DMS114 treated with DMSO at 0.1 percent for 48 hours (cell line): ENCODE data around the gene LRR1.
A peak's percentile ranks its signal among the peaks of the same experiment; 100 is the strongest.
"Not testable (repeated sequence)": the region's sequence is repeated elsewhere in the genome, so short reads cannot be mapped to it uniquely, and the experiment has no call there.

Experiments used
- DNase-seq: peaks from one replicate; lab custom pipeline; 2025; ENCODE audit not compliant: unreplicated experiment; lab: John Stamatoyannopoulos, UW

Gene LRR1

GRCh38 chr14:49585803-49586672, 12.7 kb upstream of the LRR1 start, which contains the start of gene RPS29:
TSS of gene RPS29 (minus strand) at chr14:49586380. CDS start at chr14:49586346, 34 bp downstream.
- peak; percentile 96 for DNase-seq

GRCh38 chr14:49586673-49587460, 11.9 kb upstream of the LRR1 start:
- peak; percentile 63 for DNase-seq

GRCh38 chr14:49589387-49589786, 9.4 kb upstream of the LRR1 start:
- no peak for DNase-seq

DNA sequence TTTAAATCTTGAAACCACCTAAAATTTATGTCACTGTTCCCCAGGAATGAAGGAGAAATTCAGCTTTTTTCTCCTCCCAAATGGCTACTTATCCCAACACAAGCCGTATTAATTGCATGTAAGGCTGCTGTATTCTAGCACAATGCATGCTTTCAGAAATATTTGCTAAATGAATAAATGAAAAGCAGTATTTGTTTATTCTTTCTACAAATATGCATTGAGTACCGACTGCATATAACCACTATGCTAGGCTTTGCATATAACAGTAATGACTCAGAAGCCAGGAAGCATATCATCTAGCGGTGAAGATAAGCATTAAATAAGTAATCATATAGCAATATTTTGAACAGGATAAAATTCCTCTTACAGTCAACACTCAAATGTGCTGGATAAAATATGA, 5.7 kb upstream of the LRR1 start:
- no peak for DNase-seq

DNA sequence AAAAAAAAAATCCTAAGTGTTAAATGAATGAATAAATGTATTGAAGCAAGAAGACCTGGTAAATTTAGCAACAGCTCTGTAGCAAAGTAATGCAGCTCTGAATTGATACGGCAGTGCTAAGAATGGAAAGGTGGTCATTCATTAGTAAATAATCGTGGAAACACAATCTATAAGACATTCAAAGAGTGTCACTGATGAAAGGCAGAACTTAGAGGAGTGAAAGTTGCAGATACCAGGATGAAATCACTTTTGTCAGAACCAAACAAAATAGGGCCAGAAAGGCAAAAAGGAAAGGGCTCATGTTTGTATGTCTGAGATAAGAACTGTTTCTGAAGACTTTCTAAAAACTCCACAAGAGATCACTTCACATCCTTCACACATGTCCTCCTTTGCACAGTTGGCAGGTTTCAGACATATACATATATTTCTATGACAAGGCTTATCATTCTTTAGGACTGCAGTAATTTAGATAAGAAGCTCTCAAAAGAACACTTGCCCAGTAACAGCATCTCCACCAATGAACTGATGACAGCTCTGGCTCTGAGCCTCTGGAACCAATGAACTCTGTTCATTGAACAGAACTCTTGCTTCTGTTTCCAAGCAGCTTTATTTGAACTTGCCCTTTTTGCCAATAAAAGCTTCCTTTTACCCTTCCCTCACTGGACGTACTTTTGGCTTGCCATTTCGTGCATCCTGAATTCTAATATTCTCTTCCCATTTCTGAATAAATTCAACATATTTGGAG, 4.2 kb upstream of the LRR1 start:
- DNase-seq: no peak

GRCh38 chr14:49598189-49598484, 603 bp upstream of the LRR1 start:
- no peak for DNase-seq

GRCh38 chr14:49607583-49607982, 8.8 kb downstream of the LRR1 start:
- no peak for DNase-seq

- no peak for DNase-seq
Observed at GRCh38 chr14:49612251-49612650, 13.5 kb downstream of the LRR1 start.

DNA sequence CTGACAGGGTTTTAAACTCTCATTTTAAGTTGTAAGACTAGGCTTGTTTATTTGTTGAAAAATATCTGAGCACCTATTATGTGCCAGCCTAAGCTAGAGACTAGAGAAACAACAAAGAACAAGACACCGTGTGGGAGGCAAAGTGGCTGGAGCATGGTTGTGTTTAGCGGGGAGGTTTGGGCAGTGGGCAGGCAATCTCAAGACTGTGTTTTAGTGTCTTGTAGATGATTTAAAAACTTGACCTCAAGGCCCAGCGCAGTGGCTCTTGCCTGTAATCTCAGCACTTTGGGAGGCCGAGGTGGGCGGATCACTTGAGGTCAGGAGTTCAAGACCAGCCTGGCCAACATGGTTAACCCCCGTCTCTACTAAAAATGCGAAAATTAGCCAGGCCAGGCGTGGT, 13.9 kb downstream of the LRR1 start:
- no peak for DNase-seq

DNA sequence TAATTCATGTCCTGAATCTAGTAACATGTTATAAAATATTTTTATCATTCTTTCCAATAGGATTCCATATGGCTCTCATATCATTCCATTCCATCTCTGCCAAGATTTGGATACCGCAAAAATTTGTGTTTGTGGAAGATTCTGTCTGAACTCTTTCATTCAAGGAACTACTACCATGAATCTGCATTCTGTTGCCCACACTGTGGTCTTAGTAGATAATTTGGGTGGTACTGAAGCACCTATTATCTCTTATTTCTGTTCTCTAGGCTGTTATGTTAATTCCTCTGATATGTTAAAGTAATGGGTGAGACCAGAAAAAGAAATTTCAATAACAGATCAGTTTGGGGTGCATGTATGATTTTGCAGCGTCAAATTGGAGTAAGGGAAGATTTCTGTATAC, 15.5 kb downstream of the LRR1 start:
- DNase-seq: no peak

DNA sequence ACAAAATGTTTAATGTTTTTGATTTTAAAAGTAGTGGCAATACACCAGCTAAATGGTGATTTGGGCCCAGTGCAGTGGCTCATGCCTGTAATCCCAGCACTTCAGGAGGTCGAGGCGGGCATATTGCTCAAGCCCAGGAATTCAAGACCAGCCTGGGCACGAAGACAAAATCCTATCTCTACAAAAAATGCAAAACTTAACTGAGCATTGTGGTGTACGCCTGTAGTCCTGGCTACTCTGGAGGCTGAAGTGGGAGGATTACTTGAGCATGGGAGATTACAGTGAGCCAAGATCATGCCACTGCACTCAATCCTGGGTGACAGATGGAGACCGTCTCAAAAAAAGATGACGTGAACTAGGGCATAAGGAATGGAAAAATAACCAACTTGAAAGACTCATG, 17.0 kb downstream of the LRR1 start:
- DNase-seq: no peak

GRCh38 chr14:49617852-49618519, 19.2 kb downstream of the LRR1 start:
- no peak for DNase-seq

- DNase-seq: not testable (repeated sequence)
Observed at GRCh38 chr14:49619273-49619672, 20.5 kb downstream of the LRR1 start.

- no peak for DNase-seq
Observed at GRCh38 chr14:49619730-49620129, 21.0 kb downstream of the LRR1 start.

DNA sequence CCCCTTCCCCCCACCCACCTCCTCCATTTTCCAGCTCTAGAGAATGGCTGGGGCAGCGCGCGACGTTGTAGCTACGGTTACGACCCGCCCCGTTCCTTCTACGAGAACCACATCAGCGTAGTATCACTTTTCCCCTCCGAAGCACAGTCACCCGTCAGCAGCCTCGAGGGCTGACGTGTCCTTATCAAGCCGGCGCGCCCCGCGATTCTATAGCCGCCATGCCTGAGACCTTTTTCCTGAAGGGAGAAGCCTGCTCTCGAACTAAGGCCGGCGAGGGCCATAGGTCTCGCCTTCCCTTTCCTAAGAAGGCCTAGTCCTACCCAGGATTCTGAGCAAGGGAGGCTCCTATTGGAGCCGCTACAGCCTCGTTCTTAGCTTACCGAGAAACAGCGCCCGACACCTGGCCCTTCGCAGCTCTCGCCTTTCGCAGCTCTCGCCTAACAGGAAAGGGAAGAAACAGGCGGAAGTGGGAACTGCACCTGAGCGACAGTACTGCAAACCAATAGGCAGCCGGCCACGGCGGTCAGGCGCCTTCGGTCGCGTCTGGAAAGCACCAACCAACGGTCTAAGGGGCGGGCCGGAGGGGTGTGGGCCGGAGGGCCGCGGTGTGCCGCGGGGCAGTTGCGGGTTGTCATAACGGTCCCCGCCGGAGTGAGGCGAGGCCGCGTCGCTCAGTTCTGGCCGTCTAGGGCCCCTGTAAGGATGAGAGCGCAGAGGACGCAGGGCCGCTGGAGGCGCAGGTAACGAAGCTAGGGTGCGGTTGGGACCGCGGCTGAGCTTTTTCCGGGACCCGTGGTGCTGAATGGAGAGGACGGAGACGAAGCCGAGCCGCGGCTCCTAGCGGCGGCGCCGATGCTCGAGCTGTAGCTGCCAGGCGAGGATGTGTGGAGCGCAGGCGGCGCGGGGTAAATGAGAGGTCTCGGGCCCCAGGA, 21.7 kb downstream of the LRR1 start, which contains the start of the genes MGAT2 and RPL36AL:
TSS of gene MGAT2 (plus strand) at position 618 of the 932 bp plus-strand sequence. CDS start 470 bp downstream, outside the sequence.
TSS of gene RPL36AL (minus strand) at position 445 of the 932 bp plus-strand sequence. CDS start 1,522 bp downstream, outside the sequence.
- DNase-seq: peak; percentile 92

DNA sequence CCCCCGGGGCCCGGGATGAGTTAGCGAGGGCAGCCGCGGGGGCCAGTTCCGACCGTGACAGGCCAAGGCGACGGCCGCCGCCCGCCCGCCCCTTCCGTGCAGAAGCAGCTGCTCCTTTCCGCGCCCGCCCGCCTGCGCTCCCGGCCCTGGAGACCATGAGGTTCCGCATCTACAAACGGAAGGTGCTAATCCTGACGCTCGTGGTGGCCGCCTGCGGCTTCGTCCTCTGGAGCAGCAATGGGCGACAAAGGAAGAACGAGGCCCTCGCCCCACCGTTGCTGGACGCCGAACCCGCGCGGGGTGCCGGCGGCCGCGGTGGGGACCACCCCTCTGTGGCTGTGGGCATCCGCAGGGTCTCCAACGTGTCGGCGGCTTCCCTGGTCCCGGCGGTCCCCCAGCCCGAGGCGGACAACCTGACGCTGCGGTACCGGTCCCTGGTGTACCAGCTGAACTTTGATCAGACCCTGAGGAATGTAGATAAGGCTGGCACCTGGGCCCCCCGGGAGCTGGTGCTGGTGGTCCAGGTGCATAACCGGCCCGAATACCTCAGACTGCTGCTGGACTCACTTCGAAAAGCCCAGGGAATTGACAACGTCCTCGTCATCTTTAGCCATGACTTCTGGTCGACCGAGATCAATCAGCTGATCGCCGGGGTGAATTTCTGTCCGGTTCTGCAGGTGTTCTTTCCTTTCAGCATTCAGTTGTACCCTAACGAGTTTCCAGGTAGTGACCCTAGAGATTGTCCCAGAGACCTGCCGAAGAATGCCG, 22.6 kb downstream of the LRR1 start:
- no peak for DNase-seq

DNA sequence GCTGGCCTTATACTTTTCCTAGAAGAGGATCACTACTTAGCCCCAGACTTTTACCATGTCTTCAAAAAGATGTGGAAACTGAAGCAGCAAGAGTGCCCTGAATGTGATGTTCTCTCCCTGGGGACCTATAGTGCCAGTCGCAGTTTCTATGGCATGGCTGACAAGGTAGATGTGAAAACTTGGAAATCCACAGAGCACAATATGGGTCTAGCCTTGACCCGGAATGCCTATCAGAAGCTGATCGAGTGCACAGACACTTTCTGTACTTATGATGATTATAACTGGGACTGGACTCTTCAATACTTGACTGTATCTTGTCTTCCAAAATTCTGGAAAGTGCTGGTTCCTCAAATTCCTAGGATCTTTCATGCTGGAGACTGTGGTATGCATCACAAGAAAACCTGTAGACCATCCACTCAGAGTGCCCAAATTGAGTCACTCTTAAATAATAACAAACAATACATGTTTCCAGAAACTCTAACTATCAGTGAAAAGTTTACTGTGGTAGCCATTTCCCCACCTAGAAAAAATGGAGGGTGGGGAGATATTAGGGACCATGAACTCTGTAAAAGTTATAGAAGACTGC, 23.4 kb downstream of the LRR1 start:
- DNase-seq: no peak

DNA sequence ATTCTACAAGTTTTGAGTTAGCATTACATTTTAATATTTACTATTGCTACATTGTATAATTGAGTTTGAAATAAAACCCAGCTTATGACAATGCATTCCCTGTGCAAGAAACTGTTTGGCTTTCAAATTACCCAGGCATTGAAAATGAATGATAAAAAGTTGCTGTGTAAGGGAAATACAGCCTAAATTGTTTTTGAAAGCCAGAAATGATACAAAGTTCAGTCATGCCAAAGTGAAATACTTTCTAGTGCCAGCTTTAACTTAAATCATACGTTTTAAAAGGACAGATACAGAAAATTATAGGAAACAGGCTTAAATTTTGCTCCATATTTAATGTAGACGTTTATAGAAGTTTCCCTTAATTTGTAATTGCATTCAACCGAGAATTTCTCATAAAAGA, 24.6 kb downstream of the LRR1 start:
- DNase-seq: no peak
